ENCODE results near the gene C1QTNF12. TPM values are rescaled to one million over a fixed set of nuclear protein-coding genes. Genes with fewer than 3 reads are reported as not detected.

Gene C1QTNF12
- total and polyA plus RNA-seq, 2 experiments from 2014 or later, result 2.1 to 3.1 TPM

GRCh38 chr1:1262758-1263157, 16.2 kb upstream of the C1QTNF12 start:
- Histone ChIP-seq H3K9me3 (ENCODE audit: low read depth) (no peaks in the 10 kb centered on the region), H3F3A (ENCODE audit: insufficient read depth) (peaks cover 25% of the 10 kb centered on the region), H4K20me1 (ENCODE audit: insufficient read depth) (no peaks in the 10 kb centered on the region), H3K4me1 (ENCODE audit: insufficient read depth) (peaks cover 25% of the 10 kb centered on the region), H3K27me3 (replicated peaks; ENCODE audit: insufficient read depth) (no peaks in the 10 kb centered on the region), H3K4me3 (no peak overlapping the region), H3K4me2 (ENCODE audit: unreplicated experiment) (no peak overlapping the region), H3K36me3 (ENCODE audit: low read depth) (peaks cover 28% of the 10 kb centered on the region; the same call in 1 of the 2 replicates), H3K9ac (no peak overlapping the region), H3K79me2 (ENCODE audit: insufficient read depth) (peaks cover 90% of the 10 kb centered on the region), H3K9me2 (ENCODE audit: insufficient read depth) (no peaks in the 10 kb centered on the region), H2AFZ (no peak overlapping the region), H3K27ac (no peak overlapping the region)
- no peak for TF ChIP-seq EZH2 (IDR thresholded peaks at IDR 0.05; ENCODE audit: insufficient read depth, poor library complexity, severe bottlenecking)
- TF ChIP-seq EZH2phosphoT487 (IDR thresholded peaks at IDR 0.05; ENCODE audit: insufficient read depth, low read depth), result no peak
- WGBS, 2 experiments (ENCODE audit: low coverage in 1 of 2, low lambda C conversion rate in 2 of 2, missing lambda C conversion rate in 2 of 2), result 99 to 100% methylated on average over 8 of the region's 8 CpGs
- in situ Hi-C loops (cut with MboI), result no loop called here
- no peak for DNase-seq

DNA sequence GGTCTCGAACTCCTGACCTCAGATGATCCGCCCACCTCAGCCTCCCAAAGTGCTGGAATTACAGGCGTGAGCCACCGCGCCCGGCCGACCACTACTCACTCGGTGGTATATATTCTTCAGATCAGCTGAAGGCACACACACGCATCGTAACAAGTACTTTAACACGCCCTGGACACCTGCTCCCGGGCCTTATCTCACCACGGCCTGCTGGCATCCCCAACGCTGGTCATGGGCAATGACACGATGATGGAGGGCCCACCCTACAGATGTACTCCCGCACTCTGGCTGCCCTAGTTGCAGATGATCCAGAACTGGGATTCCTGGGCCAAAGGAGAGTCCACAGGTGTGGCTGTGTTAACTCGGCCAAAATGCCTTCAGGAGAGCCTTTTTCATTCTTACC, 15.5 kb upstream of the C1QTNF12 start:
- TF ChIP-seq EZH2 (IDR thresholded peaks at IDR 0.05; ENCODE audit: insufficient read depth, poor library complexity, severe bottlenecking) (no peak), EZH2phosphoT487 (IDR thresholded peaks at IDR 0.05; ENCODE audit: insufficient read depth, low read depth) (no peak)
- Histone ChIP-seq H4K20me1 (ENCODE audit: insufficient read depth) (no peaks in the 10 kb centered on the region), H3F3A (ENCODE audit: insufficient read depth) (peaks cover 24% of the 10 kb centered on the region), H3K4me3 (no peak overlapping the region), H3K79me2 (ENCODE audit: insufficient read depth) (peaks cover 87% of the 10 kb centered on the region), H3K36me3 (ENCODE audit: low read depth) (peaks cover 28% of the 10 kb centered on the region; the same call in 1 of the 2 replicates), H3K4me1 (ENCODE audit: insufficient read depth) (peaks cover 25% of the 10 kb centered on the region), H3K9ac (no peak overlapping the region), H3K9me2 (ENCODE audit: insufficient read depth) (no peaks in the 10 kb centered on the region), H2AFZ (no peak overlapping the region), H3K27ac (no peak overlapping the region), H3K4me2 (ENCODE audit: unreplicated experiment) (no peak overlapping the region), H3K9me3 (ENCODE audit: low read depth) (no peaks in the 10 kb centered on the region), H3K27me3 (replicated peaks; ENCODE audit: insufficient read depth) (no peaks in the 10 kb centered on the region)
- no peak for DNase-seq
- in situ Hi-C loops (cut with MboI), result no loop called here
- WGBS, 2 experiments (ENCODE audit: low coverage in 1 of 2, low lambda C conversion rate in 2 of 2, missing lambda C conversion rate in 2 of 2), result 93 to 96% methylated on average over 15 to 17 of the region's 17 CpGs

GRCh38 chr1:1260843-1261560, 14.5 kb upstream of the C1QTNF12 start:
- peaks cover 86% of the 10 kb centered on the region for H3K79me2 ChIP-seq (ENCODE audit: insufficient read depth)
- peaks cover 19% of the 10 kb centered on the region for H3K4me1 ChIP-seq (ENCODE audit: insufficient read depth)

DNA sequence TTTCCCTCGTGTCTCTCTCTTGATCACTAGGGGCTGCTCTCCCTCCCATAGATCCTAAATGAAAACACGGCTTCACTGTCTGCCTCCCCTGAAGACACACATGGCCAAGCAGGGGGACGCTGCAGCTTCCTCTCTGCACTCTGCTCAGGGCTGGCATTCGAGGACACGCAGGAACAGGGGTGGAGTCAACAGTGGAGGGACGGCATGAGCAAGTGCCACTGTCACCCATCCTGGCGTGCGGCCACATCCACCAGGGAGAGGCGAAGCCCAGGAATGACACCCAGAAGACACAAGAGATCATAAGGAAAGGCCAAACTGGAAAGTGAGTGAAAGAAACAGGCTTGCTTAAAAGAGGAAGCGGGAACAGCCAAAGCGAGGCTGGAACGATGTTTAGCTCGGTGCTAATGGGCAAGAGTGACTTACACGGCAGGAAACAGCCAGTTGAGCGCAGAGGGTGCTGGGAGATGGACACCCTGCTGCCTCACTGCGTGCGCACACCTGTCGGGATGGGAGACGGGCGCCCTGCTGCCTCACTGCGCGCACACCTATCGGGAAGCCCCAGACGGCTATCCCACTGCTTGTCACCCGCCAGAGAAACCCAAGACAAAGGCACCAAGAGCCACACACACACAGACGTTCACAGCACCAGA, 13.6 kb upstream of the C1QTNF12 start:
- 90% methylated on average over 26 of the region's 26 CpGs for WGBS, 2 experiments (ENCODE audit: low coverage in 1 of 2, low lambda C conversion rate in 2 of 2, missing lambda C conversion rate in 2 of 2)
- Histone ChIP-seq H3K4me2 (ENCODE audit: unreplicated experiment) (no peak overlapping the region), H4K20me1 (ENCODE audit: insufficient read depth) (no peaks in the 10 kb centered on the region), H3K4me3 (no peak overlapping the region), H3K79me2 (ENCODE audit: insufficient read depth) (peaks cover 82% of the 10 kb centered on the region), H3K27ac (no peak overlapping the region), H3K4me1 (ENCODE audit: insufficient read depth) (peaks cover 10% of the 10 kb centered on the region), H3K9me2 (ENCODE audit: insufficient read depth) (no peaks in the 10 kb centered on the region), H3K9ac (no peak overlapping the region), H2AFZ (no peak overlapping the region), H3K9me3 (ENCODE audit: low read depth) (no peaks in the 10 kb centered on the region), H3K27me3 (replicated peaks; ENCODE audit: insufficient read depth) (no peaks in the 10 kb centered on the region), H3K36me3 (ENCODE audit: low read depth) (peaks cover 23% of the 10 kb centered on the region; the same call in 1 of the 2 replicates), H3F3A (ENCODE audit: insufficient read depth) (peaks cover 8% of the 10 kb centered on the region)
- TF ChIP-seq EZH2phosphoT487 (IDR thresholded peaks at IDR 0.05; ENCODE audit: insufficient read depth, low read depth) (no peak), EZH2 (IDR thresholded peaks at IDR 0.05; ENCODE audit: insufficient read depth, poor library complexity, severe bottlenecking) (no peak)
- no peak for DNase-seq
- in situ Hi-C loops (cut with MboI), result no loop called here

More at GRCh38 chr1:1260843-1261560, 14.5 kb upstream of the C1QTNF12 start:
- no peak overlapping the region for H3K9ac ChIP-seq
- H3K36me3 ChIP-seq (ENCODE audit: low read depth), result peaks cover 28% of the 10 kb centered on the region; the same call in 1 of the 2 replicates
- H3K27me3 ChIP-seq (replicated peaks; ENCODE audit: insufficient read depth), result no peaks in the 10 kb centered on the region
- no peak overlapping the region for H2AFZ ChIP-seq
- H3K4me2 ChIP-seq (ENCODE audit: unreplicated experiment), result no peak overlapping the region
- TF ChIP-seq EZH2phosphoT487 (IDR thresholded peaks at IDR 0.05; ENCODE audit: insufficient read depth, low read depth), result no peak
- TF ChIP-seq EZH2 (IDR thresholded peaks at IDR 0.05; ENCODE audit: insufficient read depth, poor library complexity, severe bottlenecking), result no peak
- H3K27ac ChIP-seq, result no peak overlapping the region
- 88 to 89% methylated on average over 13 to 16 of the region's 16 CpGs for whole genome bisulfite sequencing, 2 experiments (ENCODE audit: low coverage in 1 of 2, low lambda C conversion rate in 2 of 2, missing lambda C conversion rate in 2 of 2)
- no peaks in the 10 kb centered on the region for H4K20me1 ChIP-seq (ENCODE audit: insufficient read depth)
- H3K9me2 ChIP-seq (ENCODE audit: insufficient read depth), result no peaks in the 10 kb centered on the region
- H3K4me3 ChIP-seq, result no peak overlapping the region
- H3F3A ChIP-seq (ENCODE audit: insufficient read depth), result peaks cover 16% of the 10 kb centered on the region
- in situ Hi-C loops (cut with MboI), result no loop called here
- H3K9me3 ChIP-seq (ENCODE audit: low read depth), result no peaks in the 10 kb centered on the region
- no peak for DNase-seq

All from GM23248 (cell line).